Prostate gland (tissue), 2 donors: ENCODE results near the gene IL1RAPL1.

ENCODE experiments used
- POLR2A ChIP-seq: fragments of 450-650 bp; IDR thresholded peaks from one replicate; pipeline ENCODE4 v1.6.1; 2016; ENCODE audit warnings: antibody characterized with exemption, mild to moderate bottlenecking
- POLR2AphosphoS5 ChIP-seq: sonication (generic); formaldehyde crosslinking; IDR thresholded peaks from one replicate; pipeline ENCODE4 v1.6.1; 2017; ENCODE audit warnings: antibody characterized with exemption
- TF ChIP-seq, protein P1 (sequence below), 4 experiments: fragments of 200-600 bp in 2 of 4; fragments of 450-650 bp in 2 of 4; sonication (generic) in 2 of 4; IDR thresholded peaks; 1 replicate in 3 of 4; 2 replicates in 1 of 4; pipeline ENCODE4 v1.5.1; 2016 to 2019; ENCODE audit warnings: antibody characterized with exemption in 4 of 4, mild to moderate bottlenecking in 2 of 4, moderate library complexity in 2 of 4

DNA sequence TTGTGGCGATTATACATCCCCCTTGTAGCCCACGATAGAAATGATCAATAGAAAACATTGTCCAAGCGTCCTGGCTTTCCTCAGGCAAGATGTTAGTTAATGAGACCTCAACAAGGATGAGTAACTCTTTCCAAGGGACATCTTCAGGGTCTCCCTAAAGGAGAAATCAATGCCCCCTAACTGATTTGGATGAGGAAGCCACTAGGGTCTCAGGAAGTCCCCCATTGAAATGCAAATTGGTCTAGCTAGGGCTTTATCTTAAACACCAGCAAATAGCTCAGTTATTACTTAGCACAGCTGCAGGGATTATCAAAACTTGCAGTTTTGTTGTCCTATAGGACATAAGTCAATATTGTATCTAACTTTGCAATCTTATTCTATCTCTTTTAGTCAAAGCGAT lies 721.5 kb downstream of the IL1RAPL1 start:
- TF ChIP-seq, protein P1, sequence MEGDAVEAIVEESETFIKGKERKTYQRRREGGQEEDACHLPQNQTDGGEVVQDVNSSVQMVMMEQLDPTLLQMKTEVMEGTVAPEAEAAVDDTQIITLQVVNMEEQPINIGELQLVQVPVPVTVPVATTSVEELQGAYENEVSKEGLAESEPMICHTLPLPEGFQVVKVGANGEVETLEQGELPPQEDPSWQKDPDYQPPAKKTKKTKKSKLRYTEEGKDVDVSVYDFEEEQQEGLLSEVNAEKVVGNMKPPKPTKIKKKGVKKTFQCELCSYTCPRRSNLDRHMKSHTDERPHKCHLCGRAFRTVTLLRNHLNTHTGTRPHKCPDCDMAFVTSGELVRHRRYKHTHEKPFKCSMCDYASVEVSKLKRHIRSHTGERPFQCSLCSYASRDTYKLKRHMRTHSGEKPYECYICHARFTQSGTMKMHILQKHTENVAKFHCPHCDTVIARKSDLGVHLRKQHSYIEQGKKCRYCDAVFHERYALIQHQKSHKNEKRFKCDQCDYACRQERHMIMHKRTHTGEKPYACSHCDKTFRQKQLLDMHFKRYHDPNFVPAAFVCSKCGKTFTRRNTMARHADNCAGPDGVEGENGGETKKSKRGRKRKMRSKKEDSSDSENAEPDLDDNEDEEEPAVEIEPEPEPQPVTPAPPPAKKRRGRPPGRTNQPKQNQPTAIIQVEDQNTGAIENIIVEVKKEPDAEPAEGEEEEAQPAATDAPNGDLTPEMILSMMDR (IDR thresholded peaks at IDR 0.05): no peak
- no peak for TF ChIP-seq POLR2A
- TF ChIP-seq POLR2AphosphoS5: no peak
